Measurements from ENCODE around the gene HNRNPDL.
A peak's percentile ranks its signal among the peaks of the same experiment; 100 is the strongest.

HNRNPDL gene

DNA sequence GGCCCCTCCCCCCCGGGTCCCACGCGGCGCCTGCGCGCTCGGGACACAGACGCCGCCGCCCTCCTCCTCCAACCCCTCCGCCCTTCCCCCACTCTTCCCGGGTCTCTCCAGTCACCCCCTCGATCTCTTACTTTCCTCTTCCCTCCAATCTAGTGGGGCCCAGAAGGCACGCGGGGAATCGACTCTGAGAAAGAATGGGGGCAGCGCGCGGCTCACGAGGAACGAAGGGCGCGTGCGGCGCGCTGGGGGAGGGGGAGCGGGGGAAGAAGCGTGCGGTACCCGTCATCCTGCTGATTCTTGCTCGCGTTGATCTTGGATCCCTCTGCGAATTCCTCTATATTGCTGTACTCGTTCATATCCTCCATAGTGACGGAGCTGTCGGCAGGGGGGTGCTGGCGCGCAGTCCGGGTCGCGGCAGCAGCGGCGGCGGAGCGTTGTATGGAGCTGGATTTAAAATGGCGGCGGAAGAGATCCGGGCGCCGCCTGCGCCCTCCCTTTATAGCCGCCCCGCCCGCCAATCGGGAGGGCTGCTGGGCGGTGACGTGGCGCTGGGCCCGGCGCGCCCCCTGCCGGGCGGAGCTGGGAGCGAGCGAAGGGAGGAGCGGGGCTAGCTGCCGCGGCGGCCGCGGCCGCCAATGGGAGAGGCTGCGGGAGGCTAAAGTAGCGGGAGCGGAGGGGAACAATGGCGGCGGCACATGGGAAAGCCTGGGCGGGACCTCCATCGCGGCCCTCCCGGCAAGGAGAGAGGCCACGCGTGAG lies 1.1 kb downstream of the HNRNPDL start:
- H3K27ac ChIP-seq (ENCODE audit: insufficient read depth in 1 of 2, low read depth in 1 of 2, low read length in 2 of 2, poor library complexity in 1 of 2, severe bottlenecking in 2 of 2) = peak overlapping the region; percentile 79 to 94
- CTCF ChIA-PET = interaction anchor here (0.9 to 2.8 kb wide), 10 partner anchors 9 to 68 kb away, joined by 3 to 24 read pairs (median 6); no protein-coding TSS in a partner anchor
- H3K36me3 ChIP-seq (ENCODE audit: control insufficient read depth in 4 of 4, insufficient read depth in 4 of 4, low read length in 3 of 4) = peaks cover 20 to 56% (median 30%) of the 10 kb centered on the region in 4 experiments
- POLR2A ChIA-PET = interaction anchor here (0.6 to 1.8 kb wide), 8 partner anchors 19 to 855 kb away, joined by 3 to 20 read pairs (median 4); partner anchors contain the start of genes COQ2 and HNRNPD
- 0% methylated on average over 75 of the region's 83 CpGs for WGBS (ENCODE audit: insufficient coverage)
- peaks cover 22 to 48% (median 32%) of the 10 kb centered on the region in 4 experiments for H3K4me1 ChIP-seq (ENCODE audit: control extremely low read depth in 1 of 4, control insufficient read depth in 4 of 4, insufficient read depth in 4 of 4, low read length in 3 of 4)
- peak overlapping the region; percentile 86 to 97 (median 94) for H3K4me3 ChIP-seq (ENCODE audit: control insufficient read depth in 1 of 7, extremely low read depth in 1 of 7, insufficient read depth in 4 of 7, low read depth in 2 of 7, low read length in 6 of 7)
- peak; percentile 92 to 96 (median 95) for DNase-seq
- H3K27me3 ChIP-seq (replicated peaks in 2 of 5; ENCODE audit: control insufficient read depth in 4 of 5, insufficient read depth in 5 of 5, low read length in 4 of 5) = no peaks in the 10 kb centered on the region
- no peaks in the 10 kb centered on the region for H3K9me3 ChIP-seq (ENCODE audit: control extremely low read depth in 1 of 5, control insufficient read depth in 4 of 5, insufficient read depth in 2 of 5, low read depth in 1 of 5, low read length in 4 of 5)

DNA sequence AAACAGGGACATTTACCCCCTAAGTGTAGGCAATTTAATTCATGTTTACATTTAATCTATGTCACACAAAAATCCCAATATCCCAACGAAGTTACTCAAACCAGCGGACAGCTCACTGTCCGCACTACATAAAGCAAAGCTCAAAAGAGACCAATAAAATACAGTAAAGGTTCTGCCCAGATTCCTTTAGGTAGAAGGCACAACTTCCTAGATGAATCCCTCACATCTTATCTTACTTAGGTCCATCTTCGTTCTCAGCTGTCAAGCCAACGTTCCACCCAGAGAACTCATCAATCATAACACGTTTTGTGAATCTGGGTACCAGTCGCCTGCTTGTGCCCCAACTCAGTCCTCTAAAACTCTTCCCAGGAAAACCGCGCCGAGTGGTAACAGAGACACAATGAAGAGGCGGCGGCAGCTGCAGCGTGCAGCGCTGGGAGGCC lies 1.7 kb downstream of the HNRNPDL start:
- H3K27ac ChIP-seq (ENCODE audit: insufficient read depth in 1 of 2, low read depth in 1 of 2, low read length in 2 of 2, poor library complexity in 1 of 2, severe bottlenecking in 2 of 2) = peak overlapping the region; percentile 66 to 94
- peaks cover 22 to 48% (median 32%) of the 10 kb centered on the region in 4 experiments for H3K4me1 ChIP-seq (ENCODE audit: control extremely low read depth in 1 of 4, control insufficient read depth in 4 of 4, insufficient read depth in 4 of 4, low read length in 3 of 4)
- 1% methylated on average over 13 of the region's 14 CpGs for WGBS (ENCODE audit: insufficient coverage)
- no peaks in the 10 kb centered on the region for H3K27me3 ChIP-seq (replicated peaks in 2 of 5; ENCODE audit: control insufficient read depth in 4 of 5, insufficient read depth in 5 of 5, low read length in 4 of 5)
- H3K9me3 ChIP-seq (ENCODE audit: control extremely low read depth in 1 of 5, control insufficient read depth in 4 of 5, insufficient read depth in 2 of 5, low read depth in 1 of 5, low read length in 4 of 5) = no peaks in the 10 kb centered on the region
- no peak for DNase-seq
- ChIA-PET CTCF (interaction anchor here (1.0 to 2.8 kb wide), 9 partner anchors 9 to 61 kb away, joined by 3 to 24 read pairs (median 6); no protein-coding TSS in a partner anchor), POLR2A (interaction anchor here (0.6 to 1.8 kb wide), 5 partner anchors 37 to 68 kb away, joined by 3 to 20 read pairs (median 4); partner anchors contain the start of gene HNRNPD)
- H3K4me3 ChIP-seq (ENCODE audit: control insufficient read depth in 1 of 7, extremely low read depth in 1 of 7, insufficient read depth in 4 of 7, low read depth in 2 of 7, low read length in 6 of 7) = peak overlapping the region; percentile 86 to 97 (median 94)
- peaks cover 21 to 56% (median 33%) of the 10 kb centered on the region in 4 experiments for H3K36me3 ChIP-seq (ENCODE audit: control insufficient read depth in 4 of 4, insufficient read depth in 4 of 4, low read length in 3 of 4)

DNA sequence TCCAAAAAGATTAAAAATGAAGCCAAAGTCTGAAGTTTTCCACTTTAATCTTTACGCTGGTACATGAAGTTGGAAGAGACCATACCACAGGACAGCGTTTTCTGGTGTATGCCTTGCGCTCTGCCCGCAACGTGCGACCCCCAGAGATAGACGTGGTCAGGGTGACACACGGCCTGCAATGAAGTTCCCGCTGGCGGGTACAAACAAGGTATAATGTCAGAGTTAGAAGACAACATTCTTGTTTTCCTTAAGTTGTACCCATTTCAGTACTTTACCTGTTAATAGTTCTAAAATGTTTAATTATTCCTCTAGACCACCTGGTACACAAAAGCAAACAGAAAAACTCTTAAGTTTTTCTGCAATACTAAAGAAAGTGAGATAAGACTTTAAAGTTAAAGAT lies 4.8 kb downstream of the HNRNPDL start:
- no peak overlapping the region for H3K4me3 ChIP-seq (ENCODE audit: control insufficient read depth in 1 of 7, extremely low read depth in 1 of 7, insufficient read depth in 4 of 7, low read depth in 2 of 7, low read length in 6 of 7)
- DNase-seq = no peak
- no peaks in the 10 kb centered on the region for H3K27me3 ChIP-seq (replicated peaks in 2 of 5; ENCODE audit: control insufficient read depth in 4 of 5, insufficient read depth in 5 of 5, low read length in 4 of 5)
- 96% methylated on average over 8 of the region's 10 CpGs for WGBS (ENCODE audit: insufficient coverage)
- CTCF ChIA-PET = interaction anchor here (1.7 kb wide), 1 partner anchor 47 kb away, joined by 5 read pairs; no protein-coding TSS in a partner anchor
- no peak overlapping the region for H3K27ac ChIP-seq (ENCODE audit: insufficient read depth in 1 of 2, low read depth in 1 of 2, low read length in 2 of 2, poor library complexity in 1 of 2, severe bottlenecking in 2 of 2)
- H3K9me3 ChIP-seq (ENCODE audit: control extremely low read depth in 1 of 5, control insufficient read depth in 4 of 5, insufficient read depth in 2 of 5, low read depth in 1 of 5, low read length in 4 of 5) = no peaks in the 10 kb centered on the region
- peaks cover 13 to 27% (median 15%) of the 10 kb centered on the region in 4 experiments for H3K4me1 ChIP-seq (ENCODE audit: control extremely low read depth in 1 of 4, control insufficient read depth in 4 of 4, insufficient read depth in 4 of 4, low read length in 3 of 4)
- H3K36me3 ChIP-seq (ENCODE audit: control insufficient read depth in 4 of 4, insufficient read depth in 4 of 4, low read length in 3 of 4) = peaks cover 27 to 55% (median 41%) of the 10 kb centered on the region in 4 experiments
- POLR2A ChIA-PET = no interaction called here

DNA sequence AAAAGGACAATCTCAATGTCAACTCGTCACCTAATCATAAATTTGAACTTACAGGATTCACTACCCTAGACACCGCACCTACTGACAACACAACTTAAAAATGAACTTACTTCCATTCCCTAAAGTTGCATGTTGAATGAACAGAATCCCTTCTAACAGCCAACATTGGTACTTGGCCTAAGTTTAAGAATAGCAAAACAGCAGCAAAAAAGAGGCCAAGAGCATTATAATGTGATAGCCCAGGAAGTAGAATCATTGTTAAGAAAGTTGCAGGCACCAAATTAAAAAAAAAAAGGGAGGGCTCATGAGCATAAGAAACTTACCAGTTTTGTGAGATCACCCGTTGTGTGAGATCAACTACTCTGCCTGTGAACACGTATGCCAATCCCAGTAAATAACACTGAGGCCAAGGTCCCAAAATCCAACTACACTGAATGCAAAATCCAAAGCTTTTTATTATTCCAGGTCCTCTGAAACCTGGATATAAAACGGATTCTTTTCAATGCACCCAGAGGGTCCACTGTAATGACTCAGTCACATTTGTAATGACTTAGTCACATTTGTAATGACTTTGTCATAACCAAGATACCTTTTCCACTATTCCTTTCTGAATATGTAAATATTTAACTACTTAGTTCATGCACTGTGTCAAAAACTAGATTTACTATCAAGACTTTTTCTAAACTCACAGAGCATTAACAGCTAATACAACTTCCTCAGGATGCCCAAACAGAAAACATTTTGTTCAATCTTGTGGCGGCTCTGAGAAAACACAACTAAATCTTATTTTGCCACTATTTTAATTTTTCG lies 6.8 kb downstream of the HNRNPDL start:
- no peak overlapping the region for H3K27ac ChIP-seq (ENCODE audit: insufficient read depth in 1 of 2, low read depth in 1 of 2, low read length in 2 of 2, poor library complexity in 1 of 2, severe bottlenecking in 2 of 2)
- no peaks in the 10 kb centered on the region for H3K27me3 ChIP-seq (replicated peaks in 2 of 5; ENCODE audit: control insufficient read depth in 4 of 5, insufficient read depth in 5 of 5, low read length in 4 of 5)
- H3K9me3 ChIP-seq (ENCODE audit: control extremely low read depth in 1 of 5, control insufficient read depth in 4 of 5, insufficient read depth in 2 of 5, low read depth in 1 of 5, low read length in 4 of 5) = no peaks in the 10 kb centered on the region
- H3K4me1 ChIP-seq (ENCODE audit: control extremely low read depth in 1 of 4, control insufficient read depth in 4 of 4, insufficient read depth in 4 of 4, low read length in 3 of 4) = peaks cover 13 to 23% (median 15%) of the 10 kb centered on the region in 4 experiments
- ChIA-PET POLR2A (no interaction called here), CTCF (interaction anchor here (0.6 to 1.7 kb wide), 6 partner anchors 44 to 623 kb away, joined by 3 to 5 read pairs (median 3); partner anchors contain the start of gene HNRNPD)
- peaks cover 27 to 55% (median 40%) of the 10 kb centered on the region in 4 experiments for H3K36me3 ChIP-seq (ENCODE audit: control insufficient read depth in 4 of 4, insufficient read depth in 4 of 4, low read length in 3 of 4)
- H3K4me3 ChIP-seq (ENCODE audit: control insufficient read depth in 1 of 7, extremely low read depth in 1 of 7, insufficient read depth in 4 of 7, low read depth in 2 of 7, low read length in 6 of 7) = no peak overlapping the region
- no peak for DNase-seq
- WGBS (ENCODE audit: insufficient coverage) = 98% methylated on average over 6 of the region's 7 CpGs

DNA sequence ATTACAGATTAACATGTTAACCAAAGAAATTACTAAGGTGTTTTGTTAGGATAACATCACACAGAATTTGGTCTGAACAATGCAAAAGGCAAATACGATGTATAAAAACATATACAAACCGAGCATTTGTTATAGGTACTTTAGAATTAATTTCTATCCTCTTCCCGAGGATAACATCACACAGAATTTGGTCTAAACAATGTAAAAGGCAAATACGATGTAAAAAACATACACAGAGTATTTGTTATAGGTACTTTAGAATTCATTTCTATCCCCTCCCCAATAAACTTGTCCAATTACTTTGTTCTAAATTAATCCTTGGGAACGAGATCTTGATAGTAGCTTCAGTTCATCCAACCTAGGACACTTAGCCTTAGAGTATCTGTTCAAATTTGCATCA lies 7.6 kb downstream of the HNRNPDL start:
- ChIA-PET CTCF (interaction anchor here (0.6 to 1.3 kb wide), 2 partner anchors 49 to 605 kb away, joined by 3 to 4 read pairs; partner anchors contain the start of gene HNRNPD), POLR2A (interaction anchor here (0.8 kb wide), 1 partner anchor 9 kb away, joined by 3 read pairs; no protein-coding TSS in a partner anchor)
- Histone ChIP-seq H3K36me3 (ENCODE audit: control insufficient read depth in 4 of 4, insufficient read depth in 4 of 4, low read length in 3 of 4) (peaks cover 24 to 51% (median 36%) of the 10 kb centered on the region in 4 experiments), H3K27me3 (replicated peaks in 2 of 5; ENCODE audit: control insufficient read depth in 4 of 5, insufficient read depth in 5 of 5, low read length in 4 of 5) (no peaks in the 10 kb centered on the region), H3K4me1 (ENCODE audit: control extremely low read depth in 1 of 4, control insufficient read depth in 4 of 4, insufficient read depth in 4 of 4, low read length in 3 of 4) (peaks cover 6 to 15% (median 11%) of the 10 kb centered on the region in 4 experiments), H3K4me3 (ENCODE audit: control insufficient read depth in 1 of 7, extremely low read depth in 1 of 7, insufficient read depth in 4 of 7, low read depth in 2 of 7, low read length in 6 of 7) (no peak overlapping the region), H3K27ac (ENCODE audit: insufficient read depth in 1 of 2, low read depth in 1 of 2, low read length in 2 of 2, poor library complexity in 1 of 2, severe bottlenecking in 2 of 2) (no peak overlapping the region), H3K9me3 (ENCODE audit: control extremely low read depth in 1 of 5, control insufficient read depth in 4 of 5, insufficient read depth in 2 of 5, low read depth in 1 of 5, low read length in 4 of 5) (no peaks in the 10 kb centered on the region)
- WGBS (ENCODE audit: insufficient coverage) = 100% methylated on average over 1 of the region's 5 CpGs
- no peak for DNase-seq

DNA sequence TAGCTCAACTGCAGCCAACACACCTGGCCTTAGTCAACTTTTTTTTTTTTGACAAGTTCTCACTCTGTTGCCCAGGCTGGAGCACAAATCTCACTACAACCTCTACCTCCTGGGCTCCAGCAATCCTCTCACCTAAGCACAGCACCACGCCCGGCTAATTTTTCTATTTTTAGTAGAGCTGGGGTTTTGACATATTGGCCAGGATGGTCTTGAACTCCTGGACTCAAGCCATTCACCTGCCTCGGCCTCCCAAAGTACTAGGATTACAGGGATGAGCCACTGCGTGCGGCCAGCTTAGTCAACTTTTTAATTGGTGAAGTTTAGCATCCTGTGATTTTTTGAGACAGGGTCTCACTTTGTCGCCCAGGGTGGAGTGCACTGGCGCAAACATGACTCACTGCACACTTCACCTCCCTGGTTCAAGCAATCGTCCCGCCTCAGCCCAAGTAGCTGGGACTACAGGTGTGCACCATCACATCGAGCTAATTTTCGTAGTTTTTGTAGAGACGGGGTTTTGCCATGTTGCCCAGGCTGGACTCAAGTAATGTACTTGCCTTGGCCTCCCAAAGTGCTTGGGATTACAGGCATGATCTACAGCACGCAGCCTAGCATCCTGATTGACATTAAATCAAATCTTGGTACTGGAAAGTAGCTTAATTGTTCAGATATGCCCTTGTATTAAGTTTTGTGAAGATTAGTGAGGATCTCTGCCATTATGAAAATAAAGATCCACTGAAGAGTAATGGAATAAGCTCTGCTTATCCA lies 8.3 kb downstream of the HNRNPDL start:
- Histone ChIP-seq H3K27ac (ENCODE audit: insufficient read depth in 1 of 2, low read depth in 1 of 2, low read length in 2 of 2, poor library complexity in 1 of 2, severe bottlenecking in 2 of 2) (no peak overlapping the region), H3K27me3 (replicated peaks in 2 of 5; ENCODE audit: control insufficient read depth in 4 of 5, insufficient read depth in 5 of 5, low read length in 4 of 5) (no peaks in the 10 kb centered on the region), H3K9me3 (ENCODE audit: control extremely low read depth in 1 of 5, control insufficient read depth in 4 of 5, insufficient read depth in 2 of 5, low read depth in 1 of 5, low read length in 4 of 5) (no peaks in the 10 kb centered on the region), H3K4me1 (ENCODE audit: control extremely low read depth in 1 of 4, control insufficient read depth in 4 of 4, insufficient read depth in 4 of 4, low read length in 3 of 4) (peaks cover 0 to 8% (median 5%) of the 10 kb centered on the region in 4 experiments), H3K36me3 (ENCODE audit: control insufficient read depth in 4 of 4, insufficient read depth in 4 of 4, low read length in 3 of 4) (peaks cover 22 to 45% (median 31%) of the 10 kb centered on the region in 4 experiments), H3K4me3 (ENCODE audit: control insufficient read depth in 1 of 7, extremely low read depth in 1 of 7, insufficient read depth in 4 of 7, low read depth in 2 of 7, low read length in 6 of 7) (no peak overlapping the region)
- ChIA-PET POLR2A (interaction anchor here (0.8 kb wide), 1 partner anchor 9 kb away, joined by 3 read pairs; no protein-coding TSS in a partner anchor), CTCF (interaction anchor here (1.0 to 1.3 kb wide), 2 partner anchors 48 to 62 kb away, joined by 3 to 4 read pairs; partner anchors contain the start of gene HNRNPD)
- WGBS (ENCODE audit: insufficient coverage) = 97% methylated on average over 13 of the region's 13 CpGs
- DNase-seq = no peak
